Activated T-cell treated with anti-CD3 and anti-CD28 coated beads, Interleukin-2, amount 50 U/mL, for 1 hour (primary cell): ENCODE results near the gene MAGIX.
"Not testable (repeated sequence)": the region's sequence is repeated elsewhere in the genome, so short reads cannot be mapped to it uniquely, and the experiment has no call there.

Experiments used
- DNase-seq: peaks from one replicate; pipeline ENCODE4 v3.0.0-alpha.2; 2020

MAGIX gene

DNA sequence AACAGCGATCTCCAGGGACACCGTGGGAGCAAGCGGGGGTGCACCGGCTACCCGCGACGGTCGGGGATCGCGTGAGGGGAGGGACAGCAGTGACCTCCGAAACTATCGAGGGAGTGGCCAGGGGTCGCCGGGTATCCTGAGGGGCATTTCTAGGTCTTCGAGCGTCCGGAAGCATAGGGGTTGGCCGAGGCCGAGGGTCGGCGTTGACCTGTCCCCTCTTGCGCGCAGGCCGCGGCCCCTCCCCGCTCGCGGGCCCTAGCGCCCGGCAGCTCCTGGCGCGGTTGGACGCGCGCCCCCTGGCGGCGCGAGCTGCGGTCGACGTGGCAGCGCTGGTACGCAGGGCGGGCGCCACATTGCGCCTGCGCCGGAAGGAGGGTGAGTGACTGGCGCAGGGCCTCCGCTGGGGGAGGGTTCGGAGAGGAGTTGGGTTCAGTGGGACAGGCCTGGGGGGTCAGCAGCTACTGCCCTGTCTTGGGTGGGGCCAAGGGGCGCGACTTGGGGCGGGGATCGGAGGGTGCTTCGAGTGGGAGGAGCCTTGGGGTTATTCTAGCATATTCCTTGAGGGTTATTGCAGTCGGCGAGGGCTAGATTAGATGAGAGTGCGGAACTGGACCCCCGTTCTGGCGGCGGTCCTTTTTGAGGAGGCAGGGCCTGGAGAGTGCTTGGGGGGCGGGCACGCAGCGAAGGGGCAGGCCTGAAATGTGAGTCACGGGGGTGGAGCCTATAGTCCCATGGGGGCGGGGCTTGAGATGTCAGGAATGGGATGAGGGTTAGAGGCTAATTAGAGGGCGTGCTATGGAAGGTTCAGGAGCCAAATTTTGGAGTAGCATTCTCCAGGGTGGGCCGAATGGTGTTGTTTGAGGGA lies 1.2 kb downstream of the MAGIX start:
- DNase-seq = peak; percentile 83

DNA sequence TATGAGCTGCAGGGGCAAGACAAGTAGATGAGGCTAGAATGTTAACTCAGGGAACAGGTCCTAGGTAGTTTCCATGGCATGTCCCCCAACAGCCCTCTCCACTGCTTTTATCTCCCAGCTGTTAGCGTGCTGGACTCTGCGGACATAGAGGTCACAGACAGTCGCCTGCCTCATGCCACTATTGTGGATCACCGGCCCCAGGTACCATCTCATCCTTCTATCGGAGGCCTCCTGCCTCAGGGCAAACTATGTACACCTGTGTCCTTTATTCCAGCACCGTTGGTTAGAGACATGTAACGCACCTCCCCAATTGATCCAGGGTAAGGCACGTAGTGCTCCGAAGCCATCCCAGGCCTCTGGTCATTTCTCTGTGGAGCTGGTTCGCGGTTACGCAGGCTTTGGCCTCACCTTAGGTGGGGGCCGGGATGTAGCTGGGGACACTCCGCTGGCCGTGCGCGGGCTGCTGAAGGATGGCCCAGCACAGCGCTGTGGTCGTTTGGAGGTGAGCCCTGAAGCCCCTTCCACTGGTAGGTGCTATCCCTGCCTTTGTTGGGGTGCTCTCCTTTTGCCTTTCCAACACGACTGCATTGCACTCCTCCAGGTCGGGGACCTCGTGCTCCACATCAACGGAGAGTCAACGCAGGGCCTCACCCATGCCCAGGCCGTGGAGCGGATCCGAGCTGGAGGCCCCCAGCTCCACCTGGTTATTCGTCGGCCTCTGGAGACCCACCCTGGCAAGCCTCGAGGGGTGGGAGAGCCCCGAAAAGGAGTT lies 2.2 kb downstream of the MAGIX start:
- DNase-seq = no peak

DNA sequence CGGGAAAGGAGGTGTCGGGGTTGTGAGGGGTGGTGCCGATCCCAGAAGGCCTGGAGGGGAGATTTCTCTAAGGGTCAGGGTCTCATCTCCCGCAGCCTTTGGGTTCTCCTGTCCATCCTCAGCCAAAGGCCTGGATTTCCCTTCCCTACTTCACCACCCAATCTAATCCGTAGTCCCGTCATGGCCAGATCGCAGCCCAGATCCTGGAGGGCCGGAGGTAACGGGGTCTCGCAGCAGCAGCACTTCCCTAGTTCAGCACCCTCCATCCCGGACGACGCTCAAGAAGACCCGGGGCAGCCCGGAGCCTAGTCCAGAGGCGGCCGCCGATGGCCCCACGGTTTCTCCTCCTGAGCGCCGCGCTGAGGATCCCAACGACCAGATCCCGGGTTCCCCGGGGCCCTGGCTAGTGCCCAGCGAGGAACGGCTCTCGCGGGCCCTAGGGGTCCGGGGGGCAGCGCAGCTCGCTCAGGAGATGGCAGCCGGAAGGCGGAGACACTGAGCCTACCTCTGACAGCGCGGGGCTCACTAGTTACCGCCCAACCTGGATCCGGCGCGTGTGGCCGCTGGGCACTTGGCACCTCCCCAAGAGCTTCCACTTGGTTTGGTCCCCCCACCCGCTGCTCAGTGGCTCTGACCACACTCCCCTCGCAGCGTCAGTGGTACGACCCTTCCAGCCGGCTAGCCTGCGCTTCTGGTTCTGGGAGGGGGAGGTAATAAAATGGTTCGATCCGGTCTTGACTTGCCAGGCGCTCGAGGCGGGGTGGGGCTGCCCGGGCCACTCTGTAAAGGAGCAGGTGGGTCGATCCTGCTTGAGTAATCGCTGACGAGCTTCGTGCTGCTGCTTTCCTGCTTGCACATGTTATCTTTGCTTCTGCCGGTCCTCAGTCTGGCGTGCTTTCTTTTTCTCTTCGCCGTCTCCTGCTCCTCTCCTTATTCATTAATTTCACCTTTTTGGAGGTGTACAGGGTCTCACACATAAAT lies 3.6 kb downstream of the MAGIX start:
- DNase-seq = peak; percentile 73

DNA sequence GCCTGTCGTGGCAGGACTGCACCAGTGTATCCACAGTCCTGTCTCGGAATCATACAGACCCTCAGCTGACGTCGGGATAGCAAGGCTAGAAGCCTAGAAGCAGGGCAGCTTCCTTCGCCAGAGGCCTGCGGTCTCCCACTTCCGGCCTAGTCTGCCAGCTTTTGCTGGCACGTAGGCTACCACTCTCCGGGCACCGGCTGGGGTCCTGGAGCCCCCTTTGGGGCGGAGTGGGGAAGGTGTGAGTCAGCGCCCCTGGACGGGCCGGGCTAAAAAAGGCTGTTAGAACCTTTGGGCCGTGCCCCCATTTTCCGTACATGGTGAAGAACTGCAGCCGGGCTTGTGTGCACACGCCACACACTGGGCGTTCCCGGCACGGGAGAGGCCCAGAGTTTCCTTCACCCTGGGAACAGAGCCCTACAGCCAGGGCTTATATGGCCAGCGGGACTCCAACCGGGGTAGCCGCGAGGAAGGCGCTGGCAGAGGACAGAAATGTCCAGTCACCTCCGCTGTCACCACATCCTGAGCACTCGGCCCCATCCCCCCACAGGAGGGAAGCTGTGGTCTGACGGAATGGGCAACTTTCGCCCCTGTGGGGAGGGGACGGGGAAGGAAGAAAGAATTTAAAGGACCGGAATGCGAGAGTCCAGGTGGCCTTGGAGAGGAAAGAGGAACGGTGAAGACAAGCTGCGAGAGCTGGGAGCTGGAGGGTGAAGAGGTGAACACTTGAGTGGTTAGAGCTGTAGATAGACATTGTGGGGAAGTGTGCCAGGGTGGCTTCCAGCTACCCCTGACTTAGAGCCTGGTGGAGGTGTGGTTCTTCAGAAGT lies 4.6 kb downstream of the MAGIX start:
- DNase-seq = peak; percentile 76

DNA sequence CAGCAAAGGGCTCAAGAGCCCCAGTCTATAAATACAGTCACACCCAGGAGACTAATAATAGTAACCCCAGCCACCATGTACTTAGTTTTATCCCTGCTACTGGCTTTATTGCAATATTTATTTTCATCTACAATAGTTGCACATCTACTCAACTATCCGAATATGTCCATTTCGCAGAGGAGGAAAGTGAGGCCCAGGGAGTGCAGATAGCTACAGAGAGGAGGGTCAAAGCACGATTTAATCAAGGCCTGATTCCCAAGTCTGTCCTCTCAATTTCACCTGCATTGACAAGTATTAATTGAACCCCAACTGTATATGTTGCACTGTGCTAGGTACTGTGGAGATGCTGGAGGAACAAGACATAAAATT lies 5.2 kb downstream of the MAGIX start:
- DNase-seq = no peak

DNA sequence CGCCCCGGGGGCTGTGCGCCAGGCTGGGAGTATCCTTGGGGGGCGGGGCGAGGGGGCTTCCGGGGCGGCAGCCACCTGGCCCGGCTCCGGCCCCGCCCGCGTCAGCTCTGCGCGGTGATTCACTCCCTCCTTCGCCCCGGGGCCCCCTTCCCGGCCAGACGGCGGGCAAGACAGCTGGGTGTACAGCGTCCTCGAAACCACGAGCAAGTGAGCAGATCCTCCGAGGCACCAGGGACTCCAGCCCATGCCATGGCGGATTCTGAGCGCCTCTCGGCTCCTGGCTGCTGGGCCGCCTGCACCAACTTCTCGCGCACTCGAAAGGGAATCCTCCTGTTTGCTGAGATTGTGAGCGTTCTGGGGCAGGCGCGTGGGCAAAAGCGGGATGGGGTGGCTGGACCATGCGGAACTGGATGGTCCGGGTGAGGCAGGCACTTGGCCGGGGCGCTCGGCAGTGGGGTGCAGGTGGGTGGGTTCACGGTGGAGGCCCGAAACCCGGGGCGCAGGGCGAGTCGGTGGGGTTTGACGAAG lies 9.3 kb downstream of the MAGIX start, which contains the start of gene PLP2:
Gene PLP2 (plus strand): TSS at position 147 of the 528 bp plus-strand sequence. CDS start 103 bp downstream, at position 250.
- peak; percentile 79 for DNase-seq

DNA sequence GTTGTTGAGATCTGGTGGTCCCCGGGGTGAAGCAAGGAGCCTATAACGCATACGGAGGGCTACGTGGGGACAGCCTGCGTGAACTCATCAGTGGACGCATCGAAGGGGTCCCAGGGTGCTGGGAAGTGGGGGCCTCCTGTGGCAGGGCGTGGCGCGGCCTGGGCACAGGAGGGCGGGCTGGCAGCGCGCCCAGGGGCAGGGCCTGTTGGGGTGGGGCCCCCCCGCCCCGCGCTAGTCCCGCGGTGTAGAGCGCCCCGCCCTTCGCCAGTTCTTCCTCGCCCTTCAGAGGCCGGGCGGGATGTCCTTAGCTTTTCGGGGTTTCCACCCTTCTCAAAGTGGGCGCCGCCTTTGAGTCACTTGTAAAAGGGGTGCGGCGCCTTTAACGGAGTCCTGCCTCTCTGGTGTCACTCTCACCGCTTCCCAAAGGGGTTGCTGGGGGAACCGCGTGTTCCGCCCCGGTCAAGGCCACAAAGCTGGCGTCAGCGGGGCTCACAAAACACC lies 9.8 kb downstream of the MAGIX start:
- peak; percentile 76 for DNase-seq

DNA sequence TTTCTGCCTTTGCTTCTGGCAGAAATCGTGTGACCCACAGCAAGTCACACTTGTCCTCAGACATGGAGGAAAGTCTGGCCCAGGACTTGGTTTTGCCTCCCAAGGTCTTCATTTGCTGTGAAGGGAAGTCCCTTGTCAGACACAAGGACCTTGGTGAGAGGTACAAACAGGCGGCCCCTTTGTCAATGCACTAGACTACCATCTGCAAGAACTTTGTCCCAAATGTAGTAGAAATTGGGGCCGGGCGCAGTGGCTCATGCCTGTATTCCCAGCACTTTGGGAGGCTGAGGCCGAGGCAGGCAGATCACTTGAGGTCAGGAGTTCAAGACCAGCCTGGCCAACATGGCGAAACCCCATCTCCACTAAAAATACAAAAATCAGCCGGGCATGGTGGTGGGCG lies 11.0 kb downstream of the MAGIX start:
- not testable (repeated sequence) for DNase-seq

DNA sequence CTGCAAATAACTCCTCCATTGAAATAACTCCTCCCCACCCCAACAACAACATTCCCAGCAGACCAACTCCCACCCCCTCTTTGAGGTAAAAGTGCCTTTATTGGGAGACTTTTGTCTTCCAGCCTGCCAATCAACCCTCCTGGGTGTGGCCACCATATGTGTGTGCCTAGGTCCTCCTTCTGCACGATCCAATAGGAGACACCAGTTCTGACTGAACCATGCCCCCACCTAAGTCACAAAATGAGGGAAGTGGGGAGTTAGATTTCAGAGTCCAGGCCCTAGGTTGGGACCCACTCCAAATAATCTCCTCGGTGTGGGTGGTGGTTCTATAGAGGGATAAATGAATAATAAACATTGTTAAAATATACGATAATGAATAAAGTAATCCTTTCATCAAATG lies 12.2 kb downstream of the MAGIX start:
- DNase-seq = no peak

DNA sequence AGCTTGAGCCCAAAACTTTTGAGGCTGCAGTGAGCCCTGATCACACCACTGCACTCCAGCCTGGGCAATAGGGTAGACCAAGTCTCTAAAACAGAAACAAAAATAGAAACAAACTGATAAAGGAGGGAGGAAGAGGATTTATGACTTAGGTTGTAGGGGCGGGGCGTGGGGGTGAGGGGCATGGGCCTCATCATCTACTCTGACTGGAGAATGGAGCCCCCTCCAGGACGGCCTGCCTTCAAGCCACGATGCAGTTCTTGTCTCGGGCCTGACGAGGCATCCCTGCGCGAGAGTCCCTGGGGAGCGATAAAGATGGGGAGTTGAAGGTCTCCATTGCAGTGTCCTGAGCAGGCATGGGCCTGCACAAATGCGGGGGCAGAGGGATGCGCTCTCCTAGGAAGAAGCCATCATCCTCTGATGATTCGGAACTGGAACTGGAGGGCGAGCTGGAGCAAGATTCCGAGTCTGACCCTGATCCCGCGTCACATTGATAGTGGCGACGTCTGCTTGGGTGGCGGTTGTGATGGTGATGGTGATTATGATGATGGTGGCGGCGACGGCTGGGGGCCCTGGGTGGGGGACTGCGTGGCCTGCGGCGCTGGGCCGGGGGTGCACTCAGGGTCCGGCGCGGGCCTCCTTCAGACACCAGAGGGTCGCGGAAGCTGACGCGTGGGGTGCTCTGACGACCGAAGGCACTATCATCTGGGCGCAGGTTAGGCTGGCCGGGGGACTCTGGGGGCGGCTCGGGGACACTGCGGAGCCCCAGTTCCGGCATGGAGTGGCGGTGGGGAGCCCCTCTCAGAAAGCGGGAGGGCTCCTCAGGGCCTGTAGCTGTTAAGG lies 13.1 kb downstream of the MAGIX start:
- DNase-seq = no peak

DNA sequence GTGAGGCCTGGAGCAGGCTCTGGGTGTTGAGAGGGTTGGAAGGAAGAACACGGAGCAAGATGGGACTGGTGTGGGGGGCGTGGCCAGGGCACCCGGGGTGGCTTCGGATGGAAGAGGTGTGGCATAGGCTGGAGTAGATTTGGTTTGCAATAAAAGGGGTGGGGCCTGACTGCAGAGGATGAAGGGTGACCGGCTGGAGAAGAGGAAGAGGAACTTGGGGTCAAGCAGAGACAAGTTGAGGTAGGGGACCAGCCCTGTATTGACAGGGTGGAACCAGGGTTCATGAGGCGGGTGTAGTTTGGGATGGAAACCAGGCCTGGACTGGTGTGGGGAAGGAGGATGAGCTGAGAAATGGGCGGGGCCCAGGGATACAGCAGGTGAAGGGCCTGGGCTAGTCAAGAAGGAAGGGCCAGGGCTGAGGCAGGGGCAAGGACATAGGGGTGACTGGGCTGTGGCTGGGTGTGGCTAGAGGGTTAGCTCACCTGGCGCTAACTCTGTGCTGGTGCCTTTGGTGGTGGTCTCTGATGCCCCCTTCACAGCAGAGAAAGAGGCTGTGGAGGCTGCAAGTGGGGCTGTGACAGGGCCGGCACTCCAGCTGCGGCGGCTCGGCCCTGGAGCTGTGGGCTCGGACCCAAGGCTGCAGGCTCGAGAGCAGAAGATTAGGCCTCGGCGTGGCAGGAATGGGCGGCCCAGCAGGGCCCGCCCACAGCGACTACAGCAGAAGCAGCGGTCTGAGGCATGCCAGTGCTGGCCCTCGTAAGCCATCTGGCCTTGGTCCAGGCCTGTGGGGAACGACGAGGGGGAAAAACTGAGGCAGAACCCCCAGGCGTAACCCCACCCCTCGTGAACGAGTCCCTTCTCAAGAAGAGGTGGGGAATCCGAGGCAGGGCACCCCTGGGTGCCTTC lies 14.1 kb downstream of the MAGIX start:
- DNase-seq = no peak

DNA sequence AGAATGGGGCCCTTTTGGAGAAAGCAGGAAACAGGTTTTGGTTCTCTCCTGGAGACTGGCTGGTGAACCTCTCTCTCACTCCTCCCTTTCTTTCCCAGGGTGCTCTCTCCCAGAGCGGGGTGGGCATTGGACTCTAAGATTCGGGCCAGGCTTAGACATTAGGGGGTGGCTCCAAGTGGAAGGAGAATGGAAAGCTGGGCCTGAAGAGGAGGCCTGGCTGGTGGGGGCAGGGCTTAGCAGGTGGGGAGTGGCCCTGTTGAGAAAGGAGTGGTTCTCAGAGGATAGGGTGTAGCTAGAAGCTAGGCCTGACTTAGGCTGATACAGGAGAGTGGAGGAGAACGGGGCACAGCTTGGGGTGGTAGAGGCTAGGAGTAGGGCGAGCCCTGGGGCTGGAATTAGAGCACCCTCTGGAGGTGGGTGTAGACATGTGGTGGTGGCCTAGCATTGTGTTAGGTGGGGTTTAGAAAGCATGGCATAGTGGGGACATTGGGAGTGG lies 14.8 kb downstream of the MAGIX start:
- DNase-seq = no peak

DNA sequence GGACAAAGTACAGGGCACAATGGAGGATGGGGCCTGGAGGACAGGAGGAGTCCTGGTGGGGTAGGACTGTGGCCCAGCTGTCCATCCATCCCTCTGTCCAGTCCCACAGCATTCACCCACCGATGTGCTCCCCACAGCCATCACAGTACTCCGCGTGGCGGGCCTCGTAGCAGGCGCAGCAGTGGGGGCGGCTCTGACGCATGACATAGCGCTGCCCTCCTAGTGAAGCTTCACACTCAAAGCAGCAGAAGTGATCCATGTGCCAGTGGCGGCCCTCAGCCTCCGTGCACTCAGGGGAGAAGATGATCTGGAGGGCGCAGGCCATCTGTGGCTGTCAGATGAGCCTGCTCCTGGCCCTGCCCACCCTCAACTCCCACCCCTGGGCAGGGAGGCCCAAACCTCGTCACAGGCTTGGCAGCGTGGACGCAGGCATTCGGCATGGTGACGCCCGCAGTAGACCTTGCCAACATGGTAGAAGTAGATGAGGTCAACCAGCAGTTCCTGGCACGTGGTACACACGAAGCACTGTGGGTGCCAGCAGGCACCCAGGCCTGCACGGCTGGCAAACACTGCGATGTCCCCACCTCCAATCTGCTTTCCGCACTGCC lies 15.4 kb downstream of the MAGIX start:
- no peak for DNase-seq

DNA sequence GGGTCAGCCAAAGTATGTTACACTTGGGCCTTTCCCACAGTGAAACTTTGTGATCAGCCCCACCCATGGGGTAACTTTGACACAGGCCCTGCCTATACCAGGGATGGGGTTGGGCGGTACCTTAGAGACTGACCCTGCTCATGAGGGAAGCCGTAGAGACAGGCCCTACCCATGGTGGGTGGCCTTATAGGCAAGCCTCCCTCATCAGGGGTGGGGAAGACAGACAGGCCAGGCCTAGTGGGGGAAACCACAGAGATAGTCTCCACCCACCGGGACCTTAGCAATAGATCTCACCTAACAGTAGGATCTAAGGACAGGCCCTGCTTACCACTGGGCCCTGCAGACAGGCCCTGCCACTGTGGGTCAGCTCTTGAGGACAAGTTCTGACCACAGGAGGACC lies 16.0 kb downstream of the MAGIX start:
- DNase-seq = no peak

DNA sequence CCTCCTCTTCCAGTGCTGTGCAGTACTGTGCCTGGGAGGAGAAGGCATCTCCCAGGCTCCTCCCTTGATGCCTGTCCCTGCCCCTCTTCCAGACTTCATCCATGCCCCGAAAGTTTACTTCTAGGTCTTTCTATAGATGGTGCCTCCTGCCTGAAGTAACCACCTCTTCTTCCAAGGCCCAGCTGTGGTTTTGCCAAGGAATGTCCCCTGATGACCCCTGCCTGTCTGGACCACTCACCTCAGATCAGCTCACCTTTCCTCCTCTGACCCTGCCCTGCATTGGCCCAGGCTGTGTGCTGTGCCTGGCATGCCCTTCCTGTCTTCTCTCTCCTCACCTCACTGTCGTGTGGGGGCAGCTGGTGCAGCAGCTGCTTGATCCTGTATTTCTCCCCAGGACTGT lies 16.8 kb downstream of the MAGIX start:
- DNase-seq = no peak

DNA sequence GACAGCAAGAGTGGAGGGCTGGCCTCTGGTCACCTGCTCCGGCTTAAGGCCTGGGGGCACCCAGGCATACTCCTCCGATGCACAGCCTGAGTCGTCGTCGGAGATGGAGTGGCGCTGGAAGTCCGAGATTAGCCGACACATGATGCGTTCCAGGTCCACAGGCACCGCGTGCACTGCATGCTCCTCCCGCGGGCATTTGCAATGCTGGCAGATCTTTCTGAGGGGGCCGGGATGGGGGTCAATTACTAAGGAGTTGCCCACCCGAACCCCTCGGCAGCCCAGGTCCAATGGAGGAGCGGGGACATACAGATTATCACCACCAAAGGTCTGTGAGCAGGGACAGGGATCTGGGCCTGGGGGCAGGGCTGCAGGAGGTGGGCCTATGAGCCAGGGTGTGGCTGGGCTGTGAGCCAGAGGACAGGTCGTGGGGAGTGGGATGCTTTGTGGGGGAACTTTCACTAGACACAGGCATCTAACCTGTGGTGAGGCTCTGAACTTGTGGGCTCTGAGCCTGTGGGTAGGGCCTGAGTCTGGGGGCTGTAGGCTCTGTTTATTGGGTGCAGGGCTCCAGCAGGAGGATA lies 21.2 kb downstream of the MAGIX start:
- DNase-seq = no peak

DNA sequence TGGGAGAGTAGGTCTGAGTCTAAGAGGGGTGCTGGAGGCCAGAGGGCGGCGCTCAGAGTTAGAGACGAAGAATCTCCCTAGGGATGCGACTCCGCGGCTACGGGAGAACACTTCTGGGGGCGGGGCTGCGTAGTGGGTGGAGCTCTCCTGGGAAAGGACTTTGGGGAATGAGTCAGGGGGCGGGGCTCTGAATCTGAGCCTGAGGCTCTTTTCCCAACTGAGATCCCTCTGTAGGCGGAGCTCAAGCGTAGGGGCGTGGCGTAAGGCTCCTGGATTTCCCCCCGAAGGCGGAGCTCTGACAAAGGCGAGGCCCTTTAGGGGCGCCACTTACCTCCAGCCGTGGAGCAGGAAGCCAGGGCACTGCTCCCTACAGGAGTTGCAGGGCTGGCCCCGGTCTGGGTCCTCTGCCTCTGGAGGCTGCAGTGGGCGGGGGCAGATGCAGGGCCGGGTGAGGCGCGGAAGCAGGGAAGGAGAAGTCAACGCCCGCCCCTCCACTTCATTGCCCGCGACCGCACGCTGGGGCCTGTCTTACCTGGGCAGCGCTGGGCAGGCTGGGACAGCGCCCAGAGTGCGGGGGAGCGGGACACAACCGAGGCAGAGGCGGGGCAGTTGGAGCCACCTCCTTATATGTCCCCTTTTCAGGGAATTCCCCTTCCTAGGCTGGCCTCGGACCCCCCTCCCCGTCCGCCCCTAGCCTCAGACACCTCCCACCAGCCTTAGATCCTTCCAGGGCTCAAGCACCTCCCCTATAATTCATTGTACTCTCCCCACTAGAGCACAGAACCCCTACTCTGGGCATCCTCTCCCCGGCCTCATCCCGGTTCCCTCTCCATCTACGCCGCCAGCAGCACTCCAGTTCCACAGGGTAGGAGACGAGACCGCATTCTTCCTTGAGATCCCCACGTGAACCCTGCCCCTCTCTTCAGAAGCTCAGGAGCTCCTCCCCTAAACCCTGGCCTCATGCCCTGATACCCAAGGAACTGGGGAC lies 22.0 kb downstream of the MAGIX start:
- DNase-seq = no peak
